OCI-LY1 (cell line): Measurements from ENCODE around the gene ZBTB16.

ENCODE experiments used
- CTCF ChIP-seq: fragments of 200-600 bp; sonication (generic), shearing (Covaris generic); IDR thresholded peaks from 2 replicates; pipeline ENCODE4 v1.5.1; 2017; ENCODE audit warnings: mild to moderate bottlenecking, antibody characterized with exemption, low read length, moderate library complexity, mixed read lengths
- EZH2 ChIP-seq: fragments of 200-600 bp; sonication (generic), shearing (Covaris generic); IDR thresholded peaks from 2 replicates; pipeline ENCODE4 v1.8.0; 2017; ENCODE audit warnings: borderline replicate concordance, mixed run types, mild to moderate bottlenecking, antibody characterized with exemption, low read length, moderate library complexity, mixed read lengths

GRCh38 chr11:114082767-114083181 lies 23.3 kb downstream of the ZBTB16 start:
- no peak for TF ChIP-seq CTCF
- no peak for TF ChIP-seq EZH2
